Right lobe of liver (tissue), 6 donors: Measurements from ENCODE around the gene ST3GAL5. TPM values are rescaled to one million over a fixed set of nuclear protein-coding genes. Genes with fewer than 3 reads are reported as not detected.

Experiments
- ATAC-seq, 4 donors: fragments of 200-7000 bp; cut with Tn5 transposase; one replicate each; pipeline ENCODE4 v1.9.1; 2020; ENCODE audit warnings: mild to moderate bottlenecking in 4 of 4, moderate library complexity in 4 of 4
- DNase-seq, 3 donors: peaks; one replicate each; pipeline ENCODE4 v3.0.0-alpha.2; 2020
- H3K27ac ChIP-seq, 3 donors: fragments of 200-600 bp; one replicate each; pipeline ENCODE4 v1.8.0; 2022
- H3K27me3 ChIP-seq, 2 donors: fragments of 200-600 bp; one replicate each; pipeline ENCODE4 v1.8.0; 2022
- H3K36me3 ChIP-seq, 4 donors: fragments of 200-600 bp; sonication (generic) in 1 of 4; one replicate each; pipeline versions ENCODE4 v1.5.1 to v1.8.0; 2017 to 2022; ENCODE audit warnings: control low read depth in 1 of 4
- H3K4me1 ChIP-seq, 4 donors: fragments of 200-600 bp; sonication (generic) in 1 of 4; one replicate each; pipeline versions ENCODE4 v1.5.1 to v1.8.0; 2017 to 2022; ENCODE audit warnings: control low read depth in 1 of 4
- H3K4me3 ChIP-seq, 3 donors: fragments of 200-600 bp; one replicate each; pipeline ENCODE4 v1.8.0; 2022
- H3K9me3 ChIP-seq, 4 donors: fragments of 200-600 bp; sonication (generic) in 1 of 4; one replicate each; pipeline versions ENCODE4 v1.5.1 to v1.8.0; 2017 to 2022; ENCODE audit warnings: control low read depth in 1 of 4
- CTCF ChIP-seq, 4 donors: fragments of 200-600 bp in 3 of 4; fragments of 450-650 bp in 1 of 4; IDR thresholded peaks; one replicate each; pipeline versions ENCODE4 v1.5.1 to v1.8.0; 2016 to 2022; ENCODE audit warnings: antibody characterized with exemption in 4 of 4, mild to moderate bottlenecking in 2 of 4
- POLR2A ChIP-seq: fragments of 450-650 bp; IDR thresholded peaks from one replicate; pipeline ENCODE4 v1.6.1; 2017; ENCODE audit warnings: antibody characterized with exemption, mild to moderate bottlenecking
- WGBS: methylation state at CpG from one replicate; pipeline ENCODE4 v1.1.6; 2018; ENCODE audit warnings: low coverage, low lambda C conversion rate; ENCODE audit not compliant: insufficient coverage; ENCODE audit errors: missing lambda C conversion rate; 5-methylcytosine and 5-hydroxymethylcytosine counted together
- intact Hi-C, 2 donors: fragments of 100-400 bp; cut with DNase I; formaldehyde crosslinking; loops; one replicate each; pipeline versions ENCODE4 v1.11.2 to v1.14.1; 2022
- total RNA-seq, 6 experiments: library from RNA; depleted of rRNA in 2 of 6; stranded (reverse); fragments of >200 nt in 2 of 6; fragmentation: NEBNext Ultra II Directional in 3 of 6; extraction: Animal tissue kit (Norgen Biotek cat#: 25700) in 3 of 6; gene quantifications; one replicate each; pipeline versions ENCODE4 v1.1.0 to v1.2.4, GENCODE V29; 2016 to 2023
- donor health status: DM: no; HTN: yes; CAD: no.
- donor health status: DM: no; HTN: no; CAD: no.
- donor health status: DM: no; HTN: no; CAD: no.
- donor health status: DM: no; HTN: yes; CAD: no.
- donor health status: DM: no; HTN: yes; CAD: no.

Gene ST3GAL5
- total RNA-seq, 6 experiments from 2014 or later = 8.6 to 22.2 (median 10.9) TPM

- Histone ChIP-seq H3K4me3 (no peak overlapping the region), H3K27me3 (no peaks in the 10 kb centered on the region), H3K36me3 (no peaks in the 10 kb centered on the region), H3K9me3 (no peaks in the 10 kb centered on the region), H3K4me1 (peaks cover 0 to 20% (median 0%) of the 10 kb centered on the region in 4 donors), H3K27ac (peak overlapping the region in 2 of 3 donors; percentile 4 to 22)
- intact Hi-C loops = no loop called here
- ATAC-seq (peak in 3 of 4 donors; percentile 59 to 68 (median 62)), DNase-seq (no peak)
- 54% methylated on average over 4 of the region's 4 CpGs for WGBS
- TF ChIP-seq POLR2A = no peak
- no peak for TF ChIP-seq CTCF (IDR thresholded peaks at IDR 0.05)
These were observed 41.6 kb upstream of the ST3GAL5 start for GRCh38 chr2:85930129-85931124.

GRCh38 chr2:85929096-85930050 lies 40.6 kb upstream of the ST3GAL5 start:
- TF ChIP-seq CTCF (IDR thresholded peaks at IDR 0.05) (no peak), POLR2A (no peak)
- WGBS = 77% methylated on average over 7 of the region's 19 CpGs
- DNase-seq = no peak
- Histone ChIP-seq H3K4me3 (no peak overlapping the region), H3K36me3 (no peaks in the 10 kb centered on the region), H3K4me1 (peaks cover 0 to 26% (median 4%) of the 10 kb centered on the region in 4 donors), H3K9me3 (no peaks in the 10 kb centered on the region), H3K27me3 (no peaks in the 10 kb centered on the region), H3K27ac (no peak overlapping the region)
- ATAC-seq = no peak
- intact Hi-C loops = no loop called here

- Histone ChIP-seq H3K4me1 (peaks cover 0 to 37% (median 9%) of the 10 kb centered on the region in 4 donors), H3K9me3 (no peaks in the 10 kb centered on the region), H3K4me3 (no peak overlapping the region), H3K27me3 (no peaks in the 10 kb centered on the region), H3K27ac (no peak overlapping the region), H3K36me3 (no peaks in the 10 kb centered on the region)
- ATAC-seq (no peak), DNase-seq (no peak)
- intact Hi-C loops = no loop called here
- no peak for TF ChIP-seq CTCF (IDR thresholded peaks at IDR 0.05)
- TF ChIP-seq POLR2A = no peak
- WGBS = 83% methylated on average over 7 of the region's 9 CpGs
These were observed 38.3 kb upstream of the ST3GAL5 start for GRCh38 chr2:85926931-85927661.

GRCh38 chr2:85926526-85926925 lies 37.7 kb upstream of the ST3GAL5 start:
- no peaks in the 10 kb centered on the region for H3K36me3 ChIP-seq
- WGBS = 90% methylated on average over 3 of the region's 5 CpGs
- intact Hi-C loops = no loop called here
- DNase-seq (no peak), ATAC-seq (no peak)
- H3K4me3 ChIP-seq = no peak overlapping the region
- no peaks in the 10 kb centered on the region for H3K9me3 ChIP-seq
- no peak for TF ChIP-seq POLR2A
- no peak for TF ChIP-seq CTCF (IDR thresholded peaks at IDR 0.05)
- no peak overlapping the region for H3K27ac ChIP-seq
- peaks cover 0 to 42% (median 11%) of the 10 kb centered on the region in 4 donors for H3K4me1 ChIP-seq
- H3K27me3 ChIP-seq = no peaks in the 10 kb centered on the region
